OCI-LY7 (cell line): ENCODE measurements around the gene HOXC9. TPM values are rescaled to one million over a fixed set of nuclear protein-coding genes. Genes with fewer than 3 reads are reported as not detected.

ENCODE experiments used
- BruUV-seq: library from RNA; stranded (reverse); fragments of 400-500 nt; replicated peaks from 2 replicates; lab custom pipeline; 2021; lab: Mats Ljungman, UMichigan
- CTCF ChIA-PET: fragments of 300-600 bp; sonication (Branson Sonifier 250); formaldehyde crosslinking; loops from one replicate; lab custom pipeline; 2022; ENCODE audit warnings: antibody characterized with exemption; ENCODE audit not compliant: unreplicated experiment; lab: Charles Lee
- POLR2A ChIA-PET: fragments of 300-600 bp; sonication (Branson Sonifier 250); formaldehyde crosslinking; loops from one replicate; lab custom pipeline; 2022; ENCODE audit warnings: antibody characterized with exemption; lab: Charles Lee
- DNase-seq: peaks from one replicate; pipeline ENCODE4 v3.0.0-alpha.2; 2015; ENCODE audit warnings: low spot score
- H2AFZ ChIP-seq: fragments of 200-600 bp; sonication (generic), shearing (Covaris generic); 2 replicates; pipeline ENCODE4 v1.6.1; 2014; ENCODE audit warnings: mild to moderate bottlenecking, antibody characterized with exemption, low read length, moderate library complexity
- H3K27ac ChIP-seq: fragments of 200-600 bp; sonication (generic); 2 replicates; pipeline ENCODE4 v1.5.1; 2014; ENCODE audit warnings: mixed run types, low read depth, mild to moderate bottlenecking, moderate library complexity, low read length, inconsistent platforms; ENCODE audit not compliant: poor library complexity, severe bottlenecking
- H3K36me3 ChIP-seq: fragments of 200-600 bp; sonication (generic); 2 replicates; pipeline ENCODE4 v1.6.1; 2014; ENCODE audit warnings: mild to moderate bottlenecking, antibody characterized with exemption, low read length, moderate library complexity, mixed read lengths; ENCODE audit not compliant: insufficient read depth
- H3K4me1 ChIP-seq: fragments of 200-600 bp; sonication (generic); 2 replicates; pipeline ENCODE4 v1.5.1; 2014; ENCODE audit warnings: mild to moderate bottlenecking, low read length; ENCODE audit not compliant: insufficient read depth, poor library complexity, severe bottlenecking
- H3K4me2 ChIP-seq: fragments of 200-600 bp; sonication (generic); 2 replicates; pipeline ENCODE4 v1.6.1; 2014; ENCODE audit warnings: mild to moderate bottlenecking, low read length
- H3K4me3 ChIP-seq: fragments of 200-600 bp; sonication (generic); 2 replicates; pipeline ENCODE4 v1.5.1; 2014; ENCODE audit warnings: mild to moderate bottlenecking, low read depth, low read length; ENCODE audit not compliant: poor library complexity, severe bottlenecking
- H3K79me2 ChIP-seq: fragments of 200-600 bp; sonication (generic); 2 replicates; pipeline ENCODE4 v1.6.1; 2016; ENCODE audit warnings: low read depth, mild to moderate bottlenecking, low read length, moderate library complexity, mixed read lengths; ENCODE audit not compliant: insufficient read depth
- H3K9me2 ChIP-seq: fragments of 200-600 bp; sonication (generic); 2 replicates; pipeline ENCODE4 v1.6.1; 2016; ENCODE audit warnings: mild to moderate bottlenecking, low read length, mixed read lengths; ENCODE audit not compliant: insufficient read depth
- H3K9me3 ChIP-seq: fragments of 200-600 bp; sonication (generic); 2 replicates; pipeline ENCODE4 v1.6.1; 2014; ENCODE audit warnings: mild to moderate bottlenecking, mixed run types, low read length, mixed read lengths
- H4K20me1 ChIP-seq: fragments of 200-600 bp; sonication (generic); 2 replicates; pipeline ENCODE4 v1.6.1; 2014; ENCODE audit warnings: mild to moderate bottlenecking, antibody characterized with exemption, low read length, moderate library complexity, mixed read lengths; ENCODE audit not compliant: insufficient read depth
- CTCF ChIP-seq: fragments of 200-600 bp; sonication (generic); conservative IDR thresholded peaks from 2 replicates; pipeline ENCODE4 v1.5.1; 2014; ENCODE audit warnings: mild to moderate bottlenecking, antibody characterized with exemption, low read length, moderate library complexity, mixed read lengths
- EZH2phosphoT487 ChIP-seq: fragments of 200-600 bp; sonication (generic); IDR thresholded peaks from 2 replicates; pipeline ENCODE4 v1.6.1; 2018; ENCODE audit warnings: low read depth, borderline replicate concordance, mild to moderate bottlenecking, mixed run types, antibody characterized with exemption, low read length, moderate library complexity, mixed read lengths
- intact Hi-C: fragments of 100-400 bp; cut with micrococcal nuclease; formaldehyde crosslinking; loops from one replicate; pipeline ENCODE4 v1.10.0; 2022; ENCODE audit not compliant: unreplicated experiment
- total RNA-seq, 2 experiments: library from RNA; depleted of rRNA in 1 of 2; stranded (reverse); fragments of >200 nt in 1 of 2; shearing (Covaris generic) in 1 of 2; gene quantifications; 2 replicates each; pipeline ENCODE4 v1.2.3, GENCODE V29; 2014 to 2022

Gene HOXC9
- total RNA-seq, 2 experiments from 2014 or later, result 0.42 TPM; not detected in 1

- no peaks in the 10 kb centered on the region for H4K20me1 ChIP-seq
- TF ChIP-seq EZH2phosphoT487 (no peak), CTCF (no peak)
- no peak overlapping the region for H3K4me3 ChIP-seq
- no TSS peak for BruUV-seq
- H2AFZ ChIP-seq, result no peak overlapping the region; the same call in 1 of the 2 replicates
- peaks cover 72% of the 10 kb centered on the region for H3K4me1 ChIP-seq
- H3K79me2 ChIP-seq, result no peaks in the 10 kb centered on the region
- ChIA-PET CTCF (no interaction called here), POLR2A (interaction anchor here (1.6 to 2.9 kb wide), 2 partner anchors 8 to 166 kb away, joined by 4 to 10 read pairs; partner anchors contain the start of gene HOXC5)
- intact Hi-C loops, result no loop called here
- DNase-seq, result no peak
- H3K27ac ChIP-seq, result no peak overlapping the region
- H3K9me2 ChIP-seq, result no peaks in the 10 kb centered on the region
- no peaks in the 10 kb centered on the region for H3K9me3 ChIP-seq
- H3K4me2 ChIP-seq, result no peak overlapping the region
- no peaks in the 10 kb centered on the region for H3K36me3 ChIP-seq
Measured at GRCh38 chr12:54024581-54025305, 24.8 kb downstream of the HOXC9 start.

- intact Hi-C loops, result no loop called here
- H3K9me3 ChIP-seq, result no peaks in the 10 kb centered on the region
- peaks cover 66% of the 10 kb centered on the region for H3K4me1 ChIP-seq
- H3K4me2 ChIP-seq, result peak overlapping the region; percentile 53
- BruUV-seq, result no TSS peak
- H3K4me3 ChIP-seq, result no peak overlapping the region
- ChIA-PET POLR2A (interaction anchor here (0.7 to 0.8 kb wide), 2 partner anchors 108 to 190 kb away, joined by 4 to 6 read pairs; no protein-coding TSS in a partner anchor), CTCF (interaction anchor here (1.3 kb wide), 1 partner anchor 166 kb away, joined by 3 read pairs; no protein-coding TSS in a partner anchor)
- H4K20me1 ChIP-seq, result no peaks in the 10 kb centered on the region
- no peak for DNase-seq
- no peaks in the 10 kb centered on the region for H3K79me2 ChIP-seq
- no peaks in the 10 kb centered on the region for H3K36me3 ChIP-seq
- H3K9me2 ChIP-seq, result no peaks in the 10 kb centered on the region
- H3K27ac ChIP-seq, result no peak overlapping the region
- peak overlapping the region; percentile 51 for H2AFZ ChIP-seq
- TF ChIP-seq EZH2phosphoT487 (no peak), CTCF (no peak)
Measured at GRCh38 chr12:54025499-54026405, 25.8 kb downstream of the HOXC9 start.
